Hepatocyte (in vitro differentiated cells): ENCODE measurements around the gene CCDC24. TPM values are rescaled to one million over a fixed set of nuclear protein-coding genes. Genes with fewer than 3 reads are reported as not detected.

ENCODE experiments used
- DNase-seq: peaks from one replicate; pipeline ENCODE4 v3.0.0-alpha.2; 2016; ENCODE audit warnings: low spot score
- H2AFZ ChIP-seq: fragments of 200-600 bp; sonication (generic); 2 replicates; pipeline ENCODE4 v1.6.0; 2016; ENCODE audit warnings: antibody characterized with exemption, mild to moderate bottlenecking
- H3K27ac ChIP-seq: fragments of 200-600 bp; sonication (generic); 2 replicates; pipeline ENCODE4 v1.5.1; 2016; ENCODE audit warnings: mild to moderate bottlenecking
- H3K27me3 ChIP-seq: fragments of 200-600 bp; sonication (generic); 2 replicates; pipeline ENCODE4 v1.6.1; 2016
- H3K36me3 ChIP-seq: fragments of 200-600 bp; sonication (generic); replicated peaks from 2 replicates; pipeline ENCODE4 v1.5.1; 2016; ENCODE audit warnings: low read depth; ENCODE audit not compliant: insufficient read depth
- H3K4me1 ChIP-seq: fragments of 200-600 bp; sonication (generic); 2 replicates; pipeline ENCODE4 v1.5.1; 2016; ENCODE audit warnings: mild to moderate bottlenecking, moderate library complexity; ENCODE audit not compliant: insufficient read depth
- H3K4me2 ChIP-seq: fragments of 200-600 bp; sonication (generic); 2 replicates; pipeline ENCODE4 v1.6.0; 2016
- H3K4me3 ChIP-seq: fragments of 200-600 bp; sonication (generic); 2 replicates; pipeline ENCODE4 v1.5.1; 2016; ENCODE audit warnings: mild to moderate bottlenecking
- H3K79me2 ChIP-seq: fragments of 200-600 bp; sonication (generic); 2 replicates; pipeline ENCODE4 v1.6.0; 2017; ENCODE audit warnings: mild to moderate bottlenecking
- H3K9me2 ChIP-seq: fragments of 200-600 bp; sonication (generic); replicated peaks from 2 replicates; pipeline ENCODE4 v1.6.0; 2017; ENCODE audit warnings: mild to moderate bottlenecking; ENCODE audit not compliant: insufficient read depth
- H3K9me3 ChIP-seq: fragments of 200-600 bp; sonication (generic); 2 replicates; pipeline ENCODE4 v1.5.1; 2016; ENCODE audit warnings: low read depth, mild to moderate bottlenecking
- H4K20me1 ChIP-seq: fragments of 200-600 bp; sonication (generic); 2 replicates; pipeline ENCODE4 v1.6.0; 2016; ENCODE audit warnings: mild to moderate bottlenecking; ENCODE audit not compliant: insufficient read depth, poor library complexity, severe bottlenecking
- CTCF ChIP-seq: fragments of 200-600 bp; sonication (generic); IDR thresholded peaks from 2 replicates; pipeline ENCODE4 v1.5.1; 2016; ENCODE audit warnings: antibody characterized with exemption, mild to moderate bottlenecking; ENCODE audit not compliant: poor library complexity
- EZH2 ChIP-seq: fragments of 200-600 bp; sonication (generic); IDR thresholded peaks from 2 replicates; pipeline ENCODE4 v1.6.1; 2016; ENCODE audit warnings: antibody characterized with exemption, mild to moderate bottlenecking, borderline replicate concordance
- EZH2phosphoT487 ChIP-seq: fragments of 200-600 bp; sonication (generic); IDR thresholded peaks from one replicate; pipeline ENCODE4 v1.6.1; 2018; ENCODE audit warnings: antibody characterized with exemption, mild to moderate bottlenecking, low read depth, moderate library complexity; ENCODE audit not compliant: unreplicated experiment, severe bottlenecking
- WGBS: methylation state at CpG from one replicate; pipeline ENCODE4 v1.1.6; 2016; ENCODE audit warnings: low lambda C conversion rate; ENCODE audit errors: missing lambda C conversion rate; 5-methylcytosine and 5-hydroxymethylcytosine counted together
- polyA plus RNA-seq: library from polyadenylated mRNA; unstranded; fragments of >200 nt; fragmentation: Nextera tagmentation; extraction: Ambion mirVana; gene quantifications from 2 replicates; pipeline ENCODE4 v1.2.1, GENCODE V29; 2016
- total RNA-seq: library from RNA; depleted of rRNA; stranded (reverse); fragments of >200 nt; gene quantifications from 2 replicates; pipeline ENCODE4 v1.2.3, GENCODE V29; 2014

The CCDC24 gene
- total and polyA plus RNA-seq, 2 experiments from 2014 or later, result 13.2 to 23.7 TPM

- H3K4me3 ChIP-seq, result peak within 1 kb of the TSS; percentile 48
- peaks cover 9% of the 10 kb centered on the region for H3K79me2 ChIP-seq
- TF ChIP-seq EZH2phosphoT487 (no peak), EZH2 (no peak), CTCF (no peak)
- no peaks in the 10 kb centered on the region for H4K20me1 ChIP-seq
- H2AFZ ChIP-seq, result peak within 1 kb of the TSS; percentile 66
- no peaks in the 10 kb centered on the region for H3K9me2 ChIP-seq
- H3K27me3 ChIP-seq, result no peaks in the 10 kb centered on the region
- H3K4me2 ChIP-seq, result peak within 1 kb of the TSS; percentile 86
- peaks cover 34% of the 10 kb centered on the region for H3K4me1 ChIP-seq
- WGBS, result 8% methylated on average over 31 of the region's 40 CpGs
- no peaks in the 10 kb centered on the region for H3K9me3 ChIP-seq
- H3K36me3 ChIP-seq, result no peaks in the 10 kb centered on the region
- peak within 1 kb of the TSS; percentile 84 for H3K27ac ChIP-seq
- DNase-seq, result peak; percentile 78
Observed at GRCh38 chr1:44031252-44032169, 40.1 kb downstream of the CCDC24 start, which contains the start of gene SLC6A9. TSS of gene SLC6A9 (minus strand) at chr1:44031462. CDS start at chr1:44024277, 7,185 bp downstream.

GRCh38 chr1:44032170-44032790, 40.9 kb downstream of the CCDC24 start:
- no peak for DNase-seq
- Histone ChIP-seq H4K20me1 (no peaks in the 10 kb centered on the region), H2AFZ (no peak overlapping the region), H3K4me2 (peak overlapping the region; percentile 86), H3K79me2 (peaks cover 4% of the 10 kb centered on the region), H3K36me3 (no peaks in the 10 kb centered on the region), H3K9me2 (no peaks in the 10 kb centered on the region), H3K4me1 (peaks cover 38% of the 10 kb centered on the region), H3K9me3 (no peaks in the 10 kb centered on the region), H3K27ac (peak overlapping the region; percentile 84), H3K27me3 (no peaks in the 10 kb centered on the region), H3K4me3 (no peak overlapping the region)
- TF ChIP-seq EZH2phosphoT487, result no peak
- no peak for TF ChIP-seq EZH2
- TF ChIP-seq CTCF, result no peak
- 57% methylated on average over 6 of the region's 6 CpGs for WGBS

- no peak overlapping the region for H2AFZ ChIP-seq
- WGBS, result 94% methylated on average over 8 of the region's 8 CpGs
- no peaks in the 10 kb centered on the region for H3K9me2 ChIP-seq
- H3K36me3 ChIP-seq, result no peaks in the 10 kb centered on the region
- peaks cover 4% of the 10 kb centered on the region for H3K79me2 ChIP-seq
- no peak overlapping the region for H3K4me2 ChIP-seq
- H3K27ac ChIP-seq, result peak overlapping the region; percentile 23
- H3K27me3 ChIP-seq, result no peaks in the 10 kb centered on the region
- no peaks in the 10 kb centered on the region for H3K9me3 ChIP-seq
- no peaks in the 10 kb centered on the region for H4K20me1 ChIP-seq
- no peak for DNase-seq
- TF ChIP-seq EZH2, result no peak
- TF ChIP-seq CTCF, result no peak
- TF ChIP-seq EZH2phosphoT487, result no peak
- H3K4me1 ChIP-seq, result peaks cover 38% of the 10 kb centered on the region
- no peak overlapping the region for H3K4me3 ChIP-seq
Observed at GRCh38 chr1:44033041-44033575, 41.7 kb downstream of the CCDC24 start.
